T follicular helper cell (primary cell): ENCODE results near the gene SSC5D.

Experiments used
- DNase-seq: peaks from one replicate; pipeline ENCODE4 v3.0.0-alpha.2; 2020; ENCODE audit warnings: low read depth

SSC5D gene

DNA sequence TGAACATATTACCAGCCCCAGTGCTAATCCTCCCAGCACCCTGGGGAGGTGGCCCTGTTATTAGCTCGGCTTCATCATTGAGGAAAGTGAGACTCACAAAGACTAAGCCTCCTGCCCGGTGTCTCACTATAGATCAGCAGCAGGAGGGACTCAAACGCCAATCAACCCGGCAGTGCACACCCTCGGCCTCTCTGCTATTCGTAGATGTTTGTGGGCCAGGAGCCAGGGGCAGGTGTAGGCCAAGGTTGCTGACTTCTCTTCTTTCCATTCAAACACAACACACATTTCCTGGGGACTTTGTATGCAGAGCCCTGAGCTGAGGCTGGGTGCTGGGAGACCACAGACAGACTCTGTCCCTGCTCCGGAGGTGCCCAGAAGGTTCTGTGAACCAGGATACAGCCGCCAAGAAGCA lies 66.5 kb downstream of the SSC5D start:
- no peak for DNase-seq

DNA sequence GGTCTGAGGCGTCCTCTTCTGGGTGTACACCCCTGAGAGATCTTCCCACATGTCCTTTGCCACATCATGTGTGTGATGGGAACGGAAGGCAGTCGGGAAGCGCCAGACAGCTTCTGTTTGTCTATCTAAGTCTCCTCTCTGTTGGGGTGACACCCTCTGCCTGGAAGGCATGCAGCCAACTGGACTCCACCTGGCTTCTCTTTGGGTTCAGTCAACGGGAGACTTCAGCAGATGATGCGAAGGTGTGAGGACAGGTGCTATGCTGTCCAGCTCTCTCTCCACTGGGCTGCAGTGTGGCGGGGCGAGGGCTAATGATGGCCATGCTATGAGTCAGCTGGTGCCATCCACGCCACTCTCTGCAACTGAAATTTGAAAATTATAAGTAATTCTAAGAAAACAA lies 71.4 kb downstream of the SSC5D start:
- DNase-seq: no peak

GRCh38 chr19:55563261-55563690 lies 75.0 kb downstream of the SSC5D start:
- DNase-seq: no peak

DNA sequence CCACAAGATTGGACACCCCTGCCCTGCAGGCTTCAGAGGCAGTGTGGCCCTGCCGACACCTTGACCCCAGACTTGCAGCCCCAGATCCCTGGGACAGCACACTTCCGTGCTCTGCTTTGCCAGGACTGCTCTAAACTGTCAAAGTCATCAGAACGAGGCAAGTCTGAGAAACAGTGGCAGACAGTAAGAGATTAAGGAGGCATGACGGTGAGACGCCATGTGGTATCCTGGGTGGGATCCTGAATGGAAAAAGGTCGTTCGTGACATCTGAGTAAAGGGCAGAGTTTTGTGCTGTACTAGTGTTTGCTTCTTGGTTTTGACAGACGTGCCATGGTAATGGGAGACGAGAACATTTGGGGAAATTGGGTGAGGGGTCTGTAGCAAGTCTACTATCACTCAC lies 78.6 kb downstream of the SSC5D start:
- no peak for DNase-seq

GRCh38 chr19:55567708-55568328 lies 79.6 kb downstream of the SSC5D start:
- DNase-seq: no peak
